Natural killer cell treated with Interleukin-12 subunit alpha and Interleukin-12 subunit beta and Interleukin-15 and Interleukin-18, amount 100 ng/mL, for 72 hours (primary cell): ENCODE results near the gene DDOST. TPM values are rescaled to one million over a fixed set of nuclear protein-coding genes. Genes with fewer than 3 reads are reported as not detected.

Source experiments
- ATAC-seq, 2 donors: fragments of 150-1000 bp; cut with Tn5 transposase in 1 of 2; sonication (Bioruptor Pico), chemical (Tn5 transposase) in 1 of 2; 2 replicates each; pipeline ENCODE4 v1.10.0; 2021
- DNase-seq: peaks from one replicate; pipeline ENCODE4 v3.0.0; 2022; ENCODE audit warnings: low spot score
- H3K27ac Mint-ChIP-seq, 2 donors: 1 replicate in 1 of 2; 2 replicates in 1 of 2; pipeline ENCODE4 v1.8.0; 2022; ENCODE audit warnings: mixed read lengths in 2 of 2, mild to moderate bottlenecking in 1 of 2, moderate library complexity in 1 of 2
- H3K27me3 Mint-ChIP-seq, 2 donors: 1 replicate in 1 of 2; 2 replicates in 1 of 2; pipeline ENCODE4 v1.8.0; 2022; ENCODE audit warnings: mixed read lengths in 2 of 2
- H3K36me3 Mint-ChIP-seq: one replicate; pipeline ENCODE4 v1.8.0; 2022; ENCODE audit warnings: mixed read lengths
- H3K4me1 Mint-ChIP-seq, 2 donors: 1 replicate in 1 of 2; 2 replicates in 1 of 2; pipeline ENCODE4 v1.8.0; 2022; ENCODE audit warnings: low read depth in 2 of 2, mixed read lengths in 2 of 2, mild to moderate bottlenecking in 1 of 2
- H3K4me3 Mint-ChIP-seq: one replicate; pipeline ENCODE4 v1.8.0; 2022; ENCODE audit warnings: mixed read lengths
- H3K9me3 Mint-ChIP-seq: 2 replicates; pipeline ENCODE4 v1.8.0; 2022; ENCODE audit warnings: mixed read lengths
- total RNA-seq, 2 donors: library from RNA; stranded (reverse); gene quantifications; one replicate each; pipeline ENCODE4 v1.2.3, GENCODE V29; 2022

The DDOST gene
- total RNA-seq, 2 donors from 2014 or later: 176 to 227 TPM

DNA sequence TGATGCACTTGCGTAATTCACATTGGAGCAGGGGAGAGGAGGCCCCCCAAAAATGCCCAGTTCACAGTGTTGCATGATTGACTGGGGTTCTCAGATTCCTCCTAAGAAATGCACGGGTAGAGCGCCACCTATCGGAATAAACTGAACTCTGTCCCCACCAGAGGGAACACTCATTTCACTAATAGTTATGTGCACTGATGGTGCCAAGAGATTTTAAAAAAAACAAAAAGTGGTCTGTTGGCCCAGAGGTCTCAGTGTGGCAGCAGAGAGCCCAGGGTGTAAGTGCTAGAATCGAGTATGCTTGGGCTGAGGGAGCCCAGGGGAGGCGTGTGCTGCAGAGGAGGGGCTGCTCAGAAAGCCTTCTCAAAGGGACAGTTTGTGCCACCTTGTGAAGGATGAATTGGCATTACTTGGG lies 21.0 kb downstream of the DDOST start:
- Mint-ChIP-seq H3K36me3 (no peaks in the 10 kb centered on the region), H3K4me1 (peaks cover 4 to 5% of the 10 kb centered on the region in 2 donors), H3K27ac (peak overlapping the region in 1 of 2 donors; percentile 38), H3K9me3 (no peaks in the 10 kb centered on the region), H3K27me3 (no peaks in the 10 kb centered on the region), H3K4me3 (no peak overlapping the region)
- ATAC-seq (peak; percentile 69), DNase-seq (peak; percentile 66)

GRCh38 chr1:20636785-20637347 lies 24.3 kb downstream of the DDOST start:
- H3K36me3 Mint-ChIP-seq: no peaks in the 10 kb centered on the region
- H3K27ac Mint-ChIP-seq: no peak overlapping the region
- H3K9me3 Mint-ChIP-seq: no peaks in the 10 kb centered on the region
- DNase-seq: no peak
- peaks cover 12 to 18% of the 10 kb centered on the region in 2 donors for H3K4me1 Mint-ChIP-seq
- H3K4me3 Mint-ChIP-seq: no peak overlapping the region
- ATAC-seq: no peak
- no peaks in the 10 kb centered on the region for H3K27me3 Mint-ChIP-seq

GRCh38 chr1:20634594-20635084 lies 26.5 kb downstream of the DDOST start:
- no peak for ATAC-seq
- Mint-ChIP-seq H3K27ac (peak overlapping the region in 1 of 2 donors; percentile 74), H3K4me1 (peaks cover 8 to 12% of the 10 kb centered on the region in 2 donors), H3K9me3 (no peaks in the 10 kb centered on the region), H3K36me3 (no peaks in the 10 kb centered on the region), H3K27me3 (no peaks in the 10 kb centered on the region), H3K4me3 (peak overlapping the region; percentile 83)
- DNase-seq: no peak

- Mint-ChIP-seq H3K4me3 (peak overlapping the region; percentile 83), H3K4me1 (peaks cover 8 to 12% of the 10 kb centered on the region in 2 donors)
- no peak for DNase-seq
Observed at GRCh38 chr1:20634065-20634593, 27.0 kb downstream of the DDOST start.

DNA sequence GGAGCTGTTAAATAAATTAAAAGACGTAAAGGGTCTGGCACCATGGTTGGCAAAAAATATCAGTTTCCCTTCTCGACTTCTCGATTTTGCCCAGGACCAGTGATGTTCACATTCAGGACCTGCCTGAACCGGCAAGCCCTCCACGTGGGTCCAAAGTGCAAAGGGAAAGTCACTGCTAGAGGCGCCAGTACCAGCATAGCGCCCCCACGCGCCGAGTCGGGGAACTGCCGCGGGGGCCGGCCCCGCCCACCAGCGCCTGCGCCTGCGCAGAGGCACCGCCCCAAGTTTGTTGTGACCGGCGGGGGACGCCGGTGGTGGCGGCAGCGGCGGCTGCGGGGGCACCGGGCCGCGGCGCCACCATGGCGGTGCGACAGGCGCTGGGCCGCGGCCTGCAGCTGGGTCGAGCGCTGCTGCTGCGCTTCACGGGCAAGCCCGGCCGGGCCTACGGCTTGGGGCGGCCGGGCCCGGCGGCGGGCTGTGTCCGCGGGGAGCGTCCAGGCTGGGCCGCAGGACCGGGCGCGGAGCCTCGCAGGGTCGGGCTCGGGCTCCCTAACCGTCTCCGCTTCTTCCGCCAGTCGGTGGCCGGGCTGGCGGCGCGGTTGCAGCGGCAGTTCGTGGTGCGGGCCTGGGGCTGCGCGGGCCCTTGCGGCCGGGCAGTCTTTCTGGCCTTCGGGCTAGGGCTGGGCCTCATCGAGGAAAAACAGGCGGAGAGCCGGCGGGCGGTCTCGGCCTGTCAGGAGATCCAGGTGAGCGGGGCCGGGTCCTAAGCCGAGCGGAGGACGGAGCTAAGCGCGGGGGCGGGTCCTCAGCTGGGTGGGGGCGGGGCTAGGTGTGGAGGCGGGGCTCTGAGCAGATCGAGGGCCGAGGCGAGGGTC lies 27.7 kb downstream of the DDOST start, which contains the start of gene PINK1:
PINK1 (plus strand) TSS at position 269 of the 875 bp plus-strand sequence; CDS start at position 360, 91 bp downstream.
- Mint-ChIP-seq H3K4me1 (peaks cover 8 to 12% of the 10 kb centered on the region in 2 donors), H3K27me3 (no peaks in the 10 kb centered on the region), H3K27ac (peak within 1 kb of the TSS in 1 of 2 donors; percentile 74), H3K36me3 (no peaks in the 10 kb centered on the region), H3K9me3 (no peaks in the 10 kb centered on the region), H3K4me3 (peak within 1 kb of the TSS; percentile 83)
- DNase-seq (peak; percentile 87), ATAC-seq (peak; percentile 91 to 93)

More at GRCh38 chr1:20634065-20634593, 27.0 kb downstream of the DDOST start:
- no peaks in the 10 kb centered on the region for H3K9me3 Mint-ChIP-seq
- H3K27ac Mint-ChIP-seq: peak overlapping the region in 1 of 2 donors; percentile 74
- H3K27me3 Mint-ChIP-seq: no peaks in the 10 kb centered on the region
- ATAC-seq: no peak
- no peaks in the 10 kb centered on the region for H3K36me3 Mint-ChIP-seq

- peak overlapping the region; percentile 58 for H3K4me3 Mint-ChIP-seq
- peaks cover 8 to 12% of the 10 kb centered on the region in 2 donors for H3K4me1 Mint-ChIP-seq
- peaks cover 0 to 2% of the 10 kb centered on the region in 2 donors for H3K27me3 Mint-ChIP-seq
- H3K9me3 Mint-ChIP-seq: no peaks in the 10 kb centered on the region
- no peak for ATAC-seq
- H3K27ac Mint-ChIP-seq: no peak overlapping the region
- no peaks in the 10 kb centered on the region for H3K36me3 Mint-ChIP-seq
- DNase-seq: no peak
Observed at GRCh38 chr1:20632386-20632785, 28.8 kb downstream of the DDOST start.

- Mint-ChIP-seq H3K27me3 (peaks cover 7 to 13% of the 10 kb centered on the region in 2 donors), H3K9me3 (no peaks in the 10 kb centered on the region), H3K27ac (no peak overlapping the region), H3K4me1 (peaks cover 8 to 12% of the 10 kb centered on the region in 2 donors), H3K36me3 (no peaks in the 10 kb centered on the region), H3K4me3 (no peak overlapping the region)
- no peak for DNase-seq
- no peak for ATAC-seq
Observed at GRCh38 chr1:20630729-20631128, 30.4 kb downstream of the DDOST start.

DNA sequence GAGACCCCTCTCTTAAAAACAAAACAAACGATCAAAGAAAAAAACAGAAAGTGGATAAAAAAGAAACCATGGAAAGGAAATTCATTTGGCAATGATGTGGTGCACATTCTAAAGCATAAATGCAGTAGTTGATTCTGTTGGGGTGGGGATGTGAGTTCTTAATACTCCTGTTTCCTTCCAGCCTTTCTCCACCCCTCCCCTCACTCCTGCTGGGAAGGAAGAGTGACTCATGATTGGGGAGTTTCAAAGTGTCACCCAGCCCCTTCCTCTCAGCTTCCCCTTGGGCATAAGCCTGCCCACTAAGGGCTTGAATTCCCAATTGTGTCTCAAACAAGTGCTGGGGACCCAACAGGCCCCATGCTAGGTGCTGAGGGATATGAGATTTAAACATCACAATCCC lies 34.6 kb downstream of the DDOST start:
- Mint-ChIP-seq H3K27ac (no peak overlapping the region), H3K4me3 (no peak overlapping the region), H3K4me1 (no peaks in the 10 kb centered on the region), H3K36me3 (no peaks in the 10 kb centered on the region), H3K27me3 (peaks cover 13 to 20% of the 10 kb centered on the region in 2 donors), H3K9me3 (no peaks in the 10 kb centered on the region)
- no peak for DNase-seq
- no peak for ATAC-seq

DNA sequence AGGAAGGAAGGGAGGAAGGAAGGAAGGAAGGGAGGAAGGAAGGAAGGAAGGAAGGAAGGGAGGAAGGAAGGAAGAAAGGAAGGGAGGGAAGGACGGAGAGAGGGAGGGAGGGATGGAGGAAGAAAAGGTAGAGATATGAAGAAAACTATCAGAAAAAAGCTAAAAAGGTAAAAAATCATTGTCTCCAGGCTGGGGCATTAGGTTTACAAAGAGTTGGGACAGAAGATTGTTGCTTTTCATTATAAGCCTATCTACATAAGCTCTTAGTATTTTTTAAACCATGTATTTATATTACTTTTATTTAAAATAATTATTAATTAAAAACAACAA lies 35.1 kb downstream of the DDOST start:
- H3K4me3 Mint-ChIP-seq: no peak overlapping the region
- H3K27me3 Mint-ChIP-seq: peaks cover 13 to 20% of the 10 kb centered on the region in 2 donors
- DNase-seq (no peak), ATAC-seq (no peak)
- H3K36me3 Mint-ChIP-seq: no peaks in the 10 kb centered on the region
- H3K4me1 Mint-ChIP-seq: no peaks in the 10 kb centered on the region
- H3K27ac Mint-ChIP-seq: no peak overlapping the region
- H3K9me3 Mint-ChIP-seq: no peaks in the 10 kb centered on the region

- H3K27me3 Mint-ChIP-seq: peaks cover 13 to 20% of the 10 kb centered on the region in 2 donors
- no peak for ATAC-seq
- H3K9me3 Mint-ChIP-seq: no peaks in the 10 kb centered on the region
Observed at GRCh38 chr1:20625176-20626097, 35.7 kb downstream of the DDOST start.

GRCh38 chr1:20624709-20625108 lies 36.5 kb downstream of the DDOST start:
- Mint-ChIP-seq H3K27ac (no peak overlapping the region), H3K27me3 (peaks cover 15 to 20% of the 10 kb centered on the region in 2 donors), H3K4me3 (no peak overlapping the region), H3K4me1 (no peaks in the 10 kb centered on the region), H3K9me3 (no peaks in the 10 kb centered on the region), H3K36me3 (no peaks in the 10 kb centered on the region)
- ATAC-seq (no peak), DNase-seq (no peak)

More at GRCh38 chr1:20625176-20626097, 35.7 kb downstream of the DDOST start:
- Mint-ChIP-seq H3K27ac (no peak overlapping the region), H3K4me3 (no peak overlapping the region), H3K36me3 (no peaks in the 10 kb centered on the region), H3K4me1 (no peaks in the 10 kb centered on the region)
- no peak for DNase-seq

DNA sequence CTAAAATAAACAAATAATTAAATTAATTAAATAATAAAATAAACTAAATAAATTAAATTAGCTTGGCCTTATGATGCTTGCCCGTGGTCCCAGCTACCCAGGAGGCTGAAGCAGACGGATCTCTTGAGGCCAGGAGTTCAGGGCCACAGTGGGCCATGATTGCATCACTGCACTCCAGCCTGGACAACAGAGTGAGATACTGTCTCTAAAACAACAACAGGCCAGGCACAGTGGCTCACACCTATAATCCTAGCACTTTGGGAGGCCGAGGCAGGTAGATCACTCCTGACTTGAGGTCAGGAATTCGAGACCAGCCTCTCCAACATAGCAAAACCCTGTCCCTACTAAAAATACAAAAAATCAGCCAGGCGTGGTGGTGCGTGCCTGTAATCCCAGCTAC lies 40.2 kb downstream of the DDOST start:
- H3K4me1 Mint-ChIP-seq: no peaks in the 10 kb centered on the region
- no peaks in the 10 kb centered on the region for H3K9me3 Mint-ChIP-seq
- ATAC-seq: no peak
- H3K27me3 Mint-ChIP-seq: peaks cover 7 to 18% of the 10 kb centered on the region in 2 donors
- no peak for DNase-seq
- no peak overlapping the region for H3K4me3 Mint-ChIP-seq
- H3K27ac Mint-ChIP-seq: no peak overlapping the region
- no peaks in the 10 kb centered on the region for H3K36me3 Mint-ChIP-seq

DNA sequence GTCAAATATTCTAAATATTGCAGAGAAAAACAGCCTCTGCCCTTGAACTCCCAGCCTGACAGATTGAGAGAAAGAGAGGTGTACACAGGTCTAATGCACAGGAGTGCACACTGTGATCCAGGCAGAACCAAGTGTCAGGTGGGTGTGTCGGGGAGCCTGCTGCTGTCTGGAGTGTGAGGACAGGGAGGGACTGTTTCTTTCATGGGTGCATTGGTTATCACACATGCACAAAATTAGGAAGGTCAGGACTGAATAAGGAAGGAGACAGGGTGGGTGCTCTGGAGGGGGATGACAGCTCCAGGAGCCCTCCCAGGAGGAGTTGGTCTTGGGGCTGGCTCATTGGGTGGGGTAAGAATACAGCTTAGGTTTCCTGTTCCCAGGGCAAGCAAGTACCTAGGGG lies 41.2 kb downstream of the DDOST start:
- DNase-seq (no peak), ATAC-seq (no peak)
- no peak overlapping the region for H3K4me3 Mint-ChIP-seq
- no peak overlapping the region for H3K27ac Mint-ChIP-seq
- H3K27me3 Mint-ChIP-seq: peaks cover 7 to 15% of the 10 kb centered on the region in 2 donors
- H3K4me1 Mint-ChIP-seq: no peaks in the 10 kb centered on the region
- no peaks in the 10 kb centered on the region for H3K36me3 Mint-ChIP-seq
- H3K9me3 Mint-ChIP-seq: no peaks in the 10 kb centered on the region
